HG03354 (cell line): ENCODE data around the gene HEPN1.

Experiments used
- ATAC-seq: cut with Tn5 transposase; IDR thresholded peaks from one replicate; pipeline ENCODE4 v1.9.1; 2021; ENCODE audit warnings: mild to moderate bottlenecking; ENCODE audit not compliant: unreplicated experiment, poor library complexity, severe bottlenecking

The HEPN1 gene

DNA sequence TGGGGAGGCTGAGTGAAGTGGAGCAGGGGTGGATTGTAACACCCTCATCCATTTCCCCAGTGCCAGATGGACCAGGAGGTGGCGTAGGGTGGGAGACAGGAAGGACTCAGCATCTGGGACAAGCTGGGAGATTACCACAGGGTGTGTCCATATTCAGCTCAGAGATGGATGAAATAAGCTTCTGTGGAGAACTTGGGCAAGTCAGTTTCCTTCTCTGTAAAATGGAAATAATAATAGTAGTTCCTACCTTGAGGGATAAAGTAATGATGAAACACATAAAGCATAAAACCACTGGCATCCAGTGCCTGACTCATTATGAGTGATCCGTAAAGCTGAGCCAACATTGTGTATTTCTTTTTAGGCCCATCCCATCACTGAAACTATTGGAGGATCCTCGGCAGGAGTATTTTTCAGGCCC is 20.8 kb upstream of the HEPN1 start:
- ATAC-seq, result no peak

DNA sequence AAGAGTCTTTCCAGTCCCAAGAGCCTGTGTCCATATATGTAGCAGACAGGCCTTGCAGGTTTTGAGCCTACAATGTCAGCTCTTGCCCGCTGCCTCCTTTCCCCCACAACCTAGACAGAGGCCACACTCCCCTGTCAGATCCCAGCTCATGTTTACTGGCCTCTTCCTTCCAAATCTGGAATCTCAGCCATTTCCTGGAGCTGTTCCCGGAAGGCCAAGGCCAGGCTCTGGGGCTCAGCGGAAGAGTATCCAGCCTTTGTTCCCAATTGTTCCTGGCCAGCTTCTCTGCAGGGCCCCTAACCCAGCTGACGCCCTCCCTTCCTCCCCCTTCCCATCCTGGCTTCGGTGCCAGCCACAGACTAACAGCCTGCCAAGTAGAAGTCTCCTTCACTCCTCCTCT is 20.3 kb upstream of the HEPN1 start:
- no peak for ATAC-seq

DNA sequence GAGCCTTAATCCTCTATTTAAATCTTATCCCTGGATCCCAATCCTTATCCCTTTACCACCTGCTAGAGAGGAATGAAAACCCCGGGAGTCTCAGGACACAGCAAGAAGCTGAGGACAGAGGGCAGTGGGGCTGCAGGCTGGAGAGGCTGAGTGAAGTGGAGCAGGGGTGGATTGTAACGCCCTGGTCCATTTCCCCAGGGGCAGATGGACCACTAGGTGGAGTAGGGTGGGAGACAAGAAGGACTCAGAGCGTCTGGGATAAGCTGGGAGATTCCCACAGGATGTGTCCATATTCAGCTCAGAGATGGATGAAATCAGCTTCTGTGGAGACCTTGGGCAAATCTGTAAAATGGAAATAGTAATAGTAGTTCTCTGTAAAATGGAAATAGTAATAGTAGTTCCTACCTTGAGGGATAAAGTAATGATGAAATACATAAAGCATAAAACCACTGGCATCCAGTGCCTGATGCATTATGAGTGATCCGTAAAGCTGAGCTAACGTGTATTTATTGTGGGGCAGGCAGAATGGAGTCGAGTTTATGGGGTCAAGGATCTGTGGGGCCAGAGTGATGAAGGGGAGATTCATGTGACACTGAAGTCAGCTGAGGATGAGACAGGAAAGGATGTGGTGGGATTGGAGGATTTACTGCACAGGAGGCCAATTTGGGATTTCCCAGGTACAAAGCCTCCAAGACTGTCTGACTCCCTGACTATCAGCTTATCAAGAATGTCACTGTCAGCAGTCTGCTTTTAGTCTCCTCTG is 19.5 kb upstream of the HEPN1 start:
- ATAC-seq, result no peak

DNA sequence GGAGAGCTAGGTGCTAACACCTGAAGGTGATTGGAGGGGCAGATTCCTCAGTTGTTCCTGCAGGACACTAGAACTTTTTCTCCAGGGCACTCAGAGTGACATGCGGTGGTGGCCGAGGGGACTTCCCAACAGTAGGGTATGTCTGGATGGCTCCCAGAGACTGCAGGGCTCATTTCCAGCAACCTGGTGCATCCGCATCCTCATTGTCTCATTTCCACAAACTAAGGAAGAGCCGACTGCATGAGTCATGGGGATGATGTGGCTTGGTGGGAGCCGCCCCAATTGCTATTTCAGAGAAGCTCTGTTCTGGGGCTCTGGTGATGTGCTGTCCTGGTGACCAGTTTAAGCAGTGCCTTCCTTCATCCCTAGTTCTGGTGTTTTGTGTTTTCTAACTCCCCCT is 18.6 kb upstream of the HEPN1 start:
- no peak for ATAC-seq

DNA sequence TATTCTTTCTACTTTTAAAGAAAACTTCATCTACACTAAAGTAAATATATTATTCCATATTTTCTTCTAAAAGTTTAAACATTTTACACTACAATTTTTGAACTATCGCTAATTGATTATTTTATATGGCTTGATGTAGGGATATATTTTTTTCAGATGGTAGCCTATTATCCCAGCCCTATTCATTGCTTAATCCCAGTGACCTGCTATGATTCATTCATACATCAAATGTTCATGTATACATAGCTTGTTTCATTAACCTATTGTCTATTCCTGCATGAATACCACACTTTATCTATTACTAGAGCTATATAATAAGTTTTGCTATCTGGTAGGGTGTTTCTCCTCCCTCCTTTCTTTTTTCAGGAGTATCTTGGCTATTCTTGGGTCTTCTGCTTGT is 16.4 kb upstream of the HEPN1 start:
- ATAC-seq, result no peak

DNA sequence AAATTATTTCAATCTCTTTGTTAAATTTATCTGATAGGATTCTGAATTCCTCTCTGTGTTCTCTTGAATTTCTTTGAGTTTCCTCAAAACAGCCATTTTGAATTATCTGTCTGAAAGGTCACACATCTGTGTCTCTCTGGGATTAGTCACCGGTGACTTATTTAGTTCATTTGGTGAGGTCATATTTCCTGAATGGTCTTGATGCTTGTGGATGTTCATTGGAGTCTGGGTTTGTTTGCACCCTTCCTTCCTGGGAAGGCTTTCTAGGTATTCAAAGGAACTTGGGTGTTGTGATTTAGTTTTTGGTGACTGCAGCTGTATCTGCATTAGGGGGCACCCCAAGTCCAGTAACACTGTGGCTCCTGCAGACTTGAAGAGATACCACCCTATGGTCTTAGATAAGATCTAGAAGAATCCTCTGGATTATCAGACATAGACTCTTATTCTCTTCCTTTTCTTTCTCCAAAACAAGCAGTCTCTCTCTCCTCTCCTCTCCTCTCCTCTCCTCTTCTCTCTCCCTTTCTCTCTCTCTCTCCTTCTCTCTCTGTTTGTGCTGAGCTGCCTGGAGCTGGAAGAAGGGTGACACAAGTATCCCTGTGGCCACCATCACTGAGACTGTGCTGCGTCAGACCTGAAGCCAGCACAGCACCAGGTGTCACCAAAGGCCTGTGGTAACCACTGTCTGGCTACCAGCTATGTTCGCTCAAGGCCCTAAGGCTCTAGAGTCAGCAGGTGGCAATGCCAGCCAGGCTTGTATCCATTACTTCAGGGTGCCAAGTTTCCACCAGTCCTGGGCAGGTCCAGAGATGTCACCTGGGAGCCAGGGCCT is 3.3 kb upstream of the HEPN1 start:
- no peak for ATAC-seq

DNA sequence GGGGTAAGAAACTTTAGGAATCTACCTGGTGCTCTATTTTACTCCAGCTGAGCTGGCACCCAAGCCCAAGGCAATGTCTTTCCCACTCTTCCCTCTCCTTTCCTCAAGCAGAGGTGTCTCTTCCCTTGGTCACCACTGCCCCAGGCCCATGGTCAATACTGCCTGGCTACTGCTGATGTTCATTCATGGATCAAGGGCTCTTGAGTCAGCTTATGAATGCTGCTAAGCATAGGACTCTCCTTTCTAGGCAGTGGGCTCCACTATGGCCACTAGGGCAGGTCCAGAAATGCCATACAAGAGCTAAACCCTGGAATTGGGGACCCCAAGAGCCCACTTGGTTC is 2.7 kb upstream of the HEPN1 start:
- no peak for ATAC-seq

DNA sequence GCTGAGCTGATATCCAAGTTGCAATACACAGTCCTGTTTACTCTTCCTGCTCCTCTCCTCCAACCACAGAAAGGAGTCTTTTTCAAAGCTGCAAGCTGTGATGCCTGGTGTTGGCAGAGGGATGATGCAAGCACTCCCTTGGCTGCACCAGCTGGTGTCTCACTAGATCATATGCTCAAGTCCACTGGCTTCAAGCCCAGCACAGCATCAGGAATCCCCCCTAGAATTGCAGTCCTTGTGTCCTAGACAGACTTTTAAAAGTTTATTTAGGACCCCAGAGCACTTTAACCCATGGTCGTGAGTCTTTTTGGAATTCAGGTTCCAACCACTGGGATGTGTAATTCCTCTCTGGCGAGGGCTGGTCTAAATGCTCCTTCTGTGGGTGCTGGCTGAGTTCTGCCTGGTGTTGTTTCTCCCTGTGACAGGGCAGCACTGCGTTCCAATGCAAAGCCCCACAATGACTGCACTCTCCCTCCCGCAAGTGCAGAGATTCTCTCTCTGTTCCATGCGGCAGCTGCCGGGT is 1.9 kb upstream of the HEPN1 start:
- no peak for ATAC-seq

DNA sequence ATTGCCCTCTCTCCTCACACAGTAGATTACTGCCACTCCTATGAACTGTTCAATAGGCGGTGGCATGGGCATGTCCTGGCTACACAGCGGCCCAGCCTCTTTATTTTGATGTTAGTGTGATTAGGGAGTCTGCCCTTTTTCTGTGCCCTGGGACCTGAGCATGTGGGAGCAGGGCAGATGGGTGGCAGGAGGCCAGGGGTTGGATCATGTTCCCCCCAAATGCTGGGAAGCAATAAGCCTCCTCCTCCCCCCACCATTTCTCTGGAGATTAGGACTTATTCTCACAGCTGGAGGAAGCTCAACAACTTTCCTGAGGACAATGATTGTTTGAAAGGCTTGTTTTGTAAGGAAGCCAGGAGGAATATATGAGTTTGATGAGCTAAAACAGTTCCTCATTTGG is 848 bp downstream of the HEPN1 start:
- ATAC-seq, result no peak

DNA sequence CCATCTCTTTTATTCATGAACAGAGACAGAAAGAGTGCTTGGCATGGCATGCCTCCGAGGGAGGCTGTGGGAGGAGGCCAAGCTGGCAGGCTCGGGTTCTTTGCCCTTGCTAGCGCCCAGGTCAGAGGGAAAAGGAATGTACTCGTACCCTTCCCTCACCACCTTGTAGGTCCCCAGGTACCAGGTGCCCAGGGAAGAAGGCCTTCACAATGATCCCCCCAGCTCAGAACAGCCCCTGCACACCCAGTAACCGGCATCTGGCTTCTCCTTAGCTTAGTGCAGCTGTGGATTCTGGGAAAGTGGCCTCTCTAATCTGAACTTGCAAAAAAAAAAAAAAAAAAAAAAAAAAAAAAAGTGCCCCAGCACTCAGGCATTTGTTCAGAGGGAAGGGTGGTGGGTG is 1.3 kb downstream of the HEPN1 start:
- ATAC-seq, result no peak

DNA sequence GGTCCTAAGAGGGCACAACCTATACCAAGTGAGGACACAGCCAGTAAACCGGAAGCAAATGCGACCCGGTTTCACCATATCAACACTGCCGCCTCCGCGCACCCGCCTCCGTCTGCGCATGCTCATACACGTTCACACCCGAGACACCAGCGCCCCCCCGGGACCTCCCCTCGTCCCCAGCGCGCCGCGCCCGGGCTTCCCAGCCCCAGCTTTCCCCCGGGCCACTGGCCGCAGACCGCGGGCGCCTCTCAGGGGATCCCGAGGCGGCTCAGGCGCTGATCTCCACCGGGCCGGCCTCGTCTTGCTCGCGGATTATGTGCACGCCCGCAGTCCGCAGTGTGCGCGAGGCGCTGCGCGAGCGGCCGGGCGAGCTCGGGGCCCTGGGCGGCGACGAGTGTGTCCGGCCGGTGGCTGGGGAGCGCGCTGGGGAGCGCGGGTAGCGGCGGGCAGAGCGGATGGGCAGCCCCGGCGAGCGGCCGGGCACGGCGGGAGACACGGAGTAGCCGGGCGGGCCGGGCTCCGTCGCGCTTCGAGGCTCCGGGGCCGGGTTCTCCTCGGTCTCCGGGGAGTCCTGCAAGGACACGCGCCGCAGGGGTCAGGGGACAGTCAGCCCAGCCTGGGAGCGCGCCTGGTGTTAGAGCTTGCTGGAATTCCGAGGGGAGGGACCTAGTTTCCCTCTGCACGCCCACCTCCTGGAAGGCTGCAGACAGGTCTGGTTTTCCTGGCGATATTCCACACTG is 2.0 kb downstream of the HEPN1 start:
- ATAC-seq, result peak; percentile 74

DNA sequence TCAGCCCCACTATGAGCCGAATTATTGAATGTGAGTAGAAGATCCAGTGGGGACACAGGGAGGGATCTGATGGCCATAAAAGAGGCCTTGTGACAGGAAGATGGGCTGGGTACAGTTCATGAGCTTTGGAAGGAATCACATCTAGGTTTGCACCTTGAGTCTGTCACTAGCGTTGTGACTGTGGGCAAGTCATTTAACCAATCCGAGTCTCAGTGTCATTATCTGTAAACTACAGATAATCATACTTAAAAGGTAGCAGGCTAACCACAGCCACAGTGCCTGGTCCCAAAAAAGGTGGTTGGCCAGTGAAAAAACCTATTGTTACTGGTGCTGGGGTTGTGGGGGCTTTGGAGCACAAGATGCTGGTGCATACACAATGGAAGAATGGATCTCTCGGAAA is 3.8 kb downstream of the HEPN1 start:
- ATAC-seq, result no peak

DNA sequence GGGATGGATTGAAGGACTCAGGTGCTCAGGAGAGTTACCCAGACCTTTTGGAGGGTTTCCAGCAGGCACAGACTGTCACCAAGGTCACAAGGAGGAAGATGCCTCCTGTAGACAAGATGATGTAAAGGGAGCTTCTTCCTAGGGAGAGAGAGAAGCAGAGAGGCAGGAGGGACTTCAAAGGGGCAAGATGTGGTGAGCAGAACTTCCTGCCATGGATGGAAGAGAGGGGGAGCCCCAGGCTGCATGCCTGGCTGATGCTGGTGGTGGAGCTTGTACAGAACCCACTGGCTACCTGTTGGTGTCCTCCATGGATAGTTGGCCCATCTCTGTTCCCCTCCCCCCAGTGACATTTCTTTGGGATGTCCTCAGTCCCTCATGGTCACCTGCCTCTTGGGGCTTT is 4.2 kb downstream of the HEPN1 start:
- ATAC-seq, result no peak

DNA sequence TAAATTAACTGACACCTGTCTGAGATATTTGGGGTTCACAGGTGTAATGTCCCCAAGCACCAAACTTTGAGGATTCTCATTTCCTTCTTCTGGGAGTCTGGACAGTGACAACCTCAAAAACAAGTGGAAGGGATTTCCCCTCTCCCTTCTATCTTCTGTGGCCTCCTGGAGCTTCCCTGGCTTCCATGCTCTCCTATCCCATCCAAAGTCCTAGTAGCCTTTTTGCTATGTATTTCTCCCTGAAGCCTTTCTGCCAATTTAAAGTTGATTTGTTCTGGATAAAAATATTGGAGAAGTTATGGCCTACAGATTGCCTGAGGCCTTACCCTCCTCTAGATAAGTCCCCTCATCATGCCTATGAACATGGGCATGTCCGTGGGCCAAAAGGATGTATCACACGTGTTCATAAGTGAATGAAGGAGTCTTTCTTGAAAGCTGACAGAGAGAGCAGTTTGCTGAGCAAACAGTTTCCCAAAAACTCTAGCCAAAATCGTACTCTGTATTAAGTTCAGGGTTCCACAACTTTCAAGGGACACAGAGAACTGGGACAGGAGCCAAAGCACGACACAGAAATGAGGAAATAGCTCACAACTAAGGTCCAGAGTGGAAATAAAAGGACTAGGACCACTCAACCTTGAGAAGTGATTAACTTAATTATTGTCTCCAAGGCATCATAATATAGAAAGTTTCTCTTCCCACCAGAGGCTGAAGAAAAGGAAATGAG is 10.1 kb downstream of the HEPN1 start:
- ATAC-seq, result no peak

DNA sequence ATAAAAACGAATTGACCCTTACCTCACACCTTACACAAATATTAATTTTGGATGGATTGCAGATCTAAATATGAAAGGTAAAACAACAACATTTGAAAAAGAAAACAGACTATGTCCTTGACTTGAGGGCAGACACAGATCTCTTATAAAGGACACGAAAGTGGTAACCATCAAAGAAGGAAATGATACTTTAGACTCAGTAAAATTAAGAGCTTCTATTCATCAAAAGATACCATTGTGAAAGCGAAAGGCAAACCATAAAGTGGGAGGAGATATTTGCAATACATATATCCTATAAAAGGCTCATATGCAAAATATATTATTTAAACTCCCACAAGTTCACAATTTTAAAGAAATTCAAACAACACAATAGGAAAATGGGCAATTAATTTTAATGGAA is 11.7 kb downstream of the HEPN1 start:
- peak; percentile 66 for ATAC-seq

DNA sequence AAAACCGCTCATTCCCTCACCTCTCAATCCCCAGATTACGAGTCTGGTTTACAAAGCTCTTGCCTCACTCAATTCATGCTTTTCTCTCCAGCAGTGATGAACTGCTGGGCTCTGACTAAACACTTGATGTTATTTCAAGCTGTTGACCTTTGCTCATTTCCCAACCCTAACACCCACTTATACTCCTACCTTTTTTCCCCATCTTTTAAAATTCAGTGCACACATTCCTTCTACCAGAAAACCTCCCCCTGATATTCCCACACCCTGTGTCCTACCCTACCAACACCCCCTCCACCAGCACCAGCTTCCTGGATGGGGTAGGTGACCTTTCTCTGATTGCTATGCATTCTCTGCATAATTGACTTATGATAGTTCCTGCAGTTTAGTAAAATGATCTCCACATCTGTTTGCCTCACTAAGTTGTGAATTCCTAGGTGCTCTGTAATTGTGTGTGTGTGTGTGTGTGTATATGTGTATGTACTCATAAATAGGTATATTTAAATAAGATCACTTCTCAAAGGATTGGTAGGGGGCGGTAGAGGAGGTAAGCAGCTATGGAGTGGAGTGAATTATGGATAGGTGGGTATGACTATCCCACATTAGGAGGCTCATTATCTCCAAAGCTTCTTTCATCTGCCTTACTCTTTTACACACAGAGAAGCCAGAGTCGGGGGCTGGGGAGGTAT is 16.0 kb downstream of the HEPN1 start:
- no peak for ATAC-seq

DNA sequence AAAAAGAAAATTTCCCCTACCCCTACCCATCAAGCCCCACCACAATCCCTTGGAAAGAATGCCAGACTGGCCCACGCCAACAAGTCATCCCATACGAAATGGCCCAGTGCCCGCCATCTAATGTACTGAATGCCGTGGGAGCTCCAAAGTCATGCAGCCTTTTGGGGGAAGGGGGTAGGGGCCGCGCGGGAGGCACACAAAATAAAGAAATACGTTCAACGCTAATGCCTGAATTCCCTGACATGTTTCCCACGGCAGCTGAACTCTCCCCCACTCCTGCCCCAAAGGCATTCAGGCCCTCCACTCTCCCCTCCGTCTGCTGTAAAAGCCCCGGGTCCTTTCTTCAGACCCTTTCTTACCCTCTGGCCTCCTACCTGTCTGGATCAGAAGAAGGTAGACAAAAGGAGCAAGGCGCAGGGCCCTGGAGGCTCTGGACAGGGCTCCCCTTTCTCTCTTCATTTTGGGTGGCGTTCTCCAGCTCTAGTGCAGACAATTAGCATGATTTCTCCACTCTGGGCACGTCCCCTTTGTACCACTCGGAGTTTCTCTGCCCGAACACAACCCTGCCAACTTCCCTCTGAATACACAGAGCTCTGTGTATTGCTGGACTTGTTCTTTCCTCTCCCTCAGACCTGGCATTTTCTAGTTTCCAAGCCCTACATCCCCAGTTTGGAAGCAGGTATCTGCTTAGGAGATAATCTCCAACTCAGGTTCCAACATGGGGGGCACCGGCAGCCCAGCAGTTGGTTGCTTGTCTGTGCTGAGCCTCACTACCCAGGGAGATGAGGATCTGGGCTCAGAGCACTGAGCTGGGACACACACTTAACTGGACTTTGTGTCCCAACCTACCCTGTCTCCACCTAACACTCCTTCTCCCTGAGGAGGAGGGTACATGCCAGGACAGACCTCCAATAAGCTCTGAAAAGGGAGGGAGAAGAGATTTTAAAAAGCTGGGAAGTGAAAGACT is 16.8 kb downstream of the HEPN1 start, which contains the start of gene HEPACAM:
Gene HEPACAM (minus strand): TSS at position 500 of the 967 bp plus-strand sequence. CDS start 41 bp downstream, at position 459.
- ATAC-seq, result no peak

DNA sequence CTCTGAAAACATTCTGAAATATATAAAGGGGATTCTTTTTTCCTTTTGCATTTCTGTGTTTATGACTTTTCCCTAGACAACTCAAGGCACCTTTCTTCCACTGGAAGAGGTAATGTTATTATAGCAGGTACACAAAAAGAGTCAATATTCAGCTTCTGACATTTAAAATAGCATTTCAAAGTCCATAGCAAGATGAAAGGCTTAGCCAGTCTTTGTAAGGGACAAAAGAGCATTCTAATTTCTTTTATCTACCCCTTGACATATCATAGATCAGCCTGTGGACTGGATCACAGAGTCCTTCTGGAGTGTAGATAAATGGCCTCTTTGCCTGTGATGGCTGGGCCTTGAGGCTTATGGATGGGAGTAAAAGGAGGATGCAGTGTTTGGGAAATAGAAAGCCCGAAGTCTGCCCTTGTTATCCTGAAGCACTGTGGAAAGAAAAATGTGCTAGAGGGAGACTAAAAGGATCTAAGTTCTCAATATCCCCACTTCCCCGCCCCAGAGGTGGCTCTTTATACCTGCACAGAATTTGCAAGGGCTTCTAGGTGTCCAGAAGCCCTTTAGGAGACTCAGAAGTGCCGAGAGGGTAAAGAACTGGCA is 18.4 kb downstream of the HEPN1 start:
- no peak for ATAC-seq
